Loucy (cell line): ENCODE results near the gene MRS2.

Source experiments
- H2AFZ ChIP-seq: fragments of 200-600 bp; sonication (generic); 2 replicates; pipeline ENCODE4 v1.6.0; 2016; ENCODE audit warnings: antibody characterized with exemption, mild to moderate bottlenecking, low read length, moderate library complexity
- H3F3A ChIP-seq: fragments of 200-600 bp; 2 replicates; pipeline ENCODE4 v1.6.0; 2016; ENCODE audit warnings: antibody characterized with exemption, low read depth, mild to moderate bottlenecking
- H3K27me3 ChIP-seq: fragments of 200-600 bp; sonication (generic); 2 replicates; pipeline ENCODE4 v1.6.1; 2014; ENCODE audit warnings: low read length, mild to moderate bottlenecking; ENCODE audit not compliant: insufficient read depth, poor library complexity, severe bottlenecking
- H3K36me3 ChIP-seq: fragments of 200-600 bp; sonication (generic); 2 replicates; pipeline ENCODE4 v1.6.1; 2016; ENCODE audit warnings: low read length; ENCODE audit not compliant: insufficient read depth
- H3K4me1 ChIP-seq: fragments of 200-600 bp; sonication (generic); 2 replicates; pipeline ENCODE4 v1.5.1; 2014; ENCODE audit warnings: low read length, mild to moderate bottlenecking; ENCODE audit not compliant: insufficient read depth, poor library complexity, severe bottlenecking
- H3K4me2 ChIP-seq: fragments of 200-600 bp; sonication (generic); 2 replicates; pipeline ENCODE4 v1.6.0; 2014; ENCODE audit warnings: antibody characterized with exemption, low read length, low read depth, mild to moderate bottlenecking; ENCODE audit not compliant: poor library complexity, severe bottlenecking
- H3K4me3 ChIP-seq: fragments of 200-600 bp; sonication (generic); 2 replicates; pipeline ENCODE4 v1.5.1; 2014; ENCODE audit warnings: low read length, mild to moderate bottlenecking, mixed read lengths; ENCODE audit not compliant: poor library complexity, severe bottlenecking
- H3K79me2 ChIP-seq: fragments of 200-600 bp; sonication (generic); 2 replicates; pipeline ENCODE4 v1.6.1; 2014; ENCODE audit warnings: low read length; ENCODE audit not compliant: insufficient read depth
- H3K9ac ChIP-seq: fragments of 200-600 bp; sonication (generic); 2 replicates; pipeline ENCODE4 v1.6.0; 2014; ENCODE audit warnings: mild to moderate bottlenecking, low read depth, low read length, moderate library complexity; ENCODE audit not compliant: poor library complexity, severe bottlenecking
- H3K9me2 ChIP-seq: fragments of 200-600 bp; sonication (generic); replicated peaks from 2 replicates; pipeline ENCODE4 v1.6.1; 2016; ENCODE audit warnings: low read depth, low read length, mixed read lengths
- H3K9me3 ChIP-seq: fragments of 200-600 bp; sonication (generic); 2 replicates; pipeline ENCODE4 v1.6.1; 2014; ENCODE audit warnings: mild to moderate bottlenecking, antibody characterized with exemption, low read length, low read depth; ENCODE audit not compliant: insufficient read depth
- H4K20me1 ChIP-seq: fragments of 200-600 bp; sonication (generic); 2 replicates; pipeline ENCODE4 v1.6.0; 2014; ENCODE audit warnings: antibody characterized with exemption, low read length, mild to moderate bottlenecking; ENCODE audit not compliant: insufficient read depth, poor library complexity, severe bottlenecking
- CTCF ChIP-seq: fragments of 200-600 bp; sonication (generic); conservative IDR thresholded peaks from 2 replicates; pipeline ENCODE4 v1.5.1; 2014; ENCODE audit warnings: mild to moderate bottlenecking, antibody characterized with exemption, low read length
- EZH2phosphoT487 ChIP-seq: fragments of 200-600 bp; IDR thresholded peaks from 2 replicates; pipeline ENCODE4 v1.6.1; 2018; ENCODE audit warnings: antibody characterized with exemption, mild to moderate bottlenecking, moderate library complexity, borderline replicate concordance

MRS2 gene

GRCh38 chr6:24403501-24403824 lies 727 bp downstream of the MRS2 start:
- H4K20me1 ChIP-seq: peaks cover 28% of the 10 kb centered on the region
- H3K9ac ChIP-seq: peak overlapping the region; percentile 86
- H3K9me3 ChIP-seq: no peaks in the 10 kb centered on the region
- peaks cover 13% of the 10 kb centered on the region for H3K27me3 ChIP-seq
- peaks cover 28% of the 10 kb centered on the region for H3K4me1 ChIP-seq
- H3K9me2 ChIP-seq: no peaks in the 10 kb centered on the region
- H3K4me3 ChIP-seq: peak overlapping the region; percentile 87
- TF ChIP-seq CTCF: no peak
- TF ChIP-seq EZH2phosphoT487: no peak
- peaks cover 37% of the 10 kb centered on the region for H3K79me2 ChIP-seq
- H3K4me2 ChIP-seq: peak overlapping the region; percentile 92
- H3F3A ChIP-seq: no peaks in the 10 kb centered on the region
- 0 out of 2 replicates have a peak, but pooled peaks cover 3% of the 10 kb centered on the region for H3K36me3 ChIP-seq
- H2AFZ ChIP-seq: no peak overlapping the region

- H3K9me2 ChIP-seq: no peaks in the 10 kb centered on the region
- peak overlapping the region; percentile 92 for H3K4me2 ChIP-seq
- peaks cover 33% of the 10 kb centered on the region for H4K20me1 ChIP-seq
- H3K9ac ChIP-seq: no peak overlapping the region
- H3F3A ChIP-seq: no peaks in the 10 kb centered on the region
- TF ChIP-seq CTCF (no peak), EZH2phosphoT487 (no peak)
- H3K27me3 ChIP-seq: no peaks in the 10 kb centered on the region
- H3K9me3 ChIP-seq: no peaks in the 10 kb centered on the region
- H3K4me3 ChIP-seq: peak overlapping the region; percentile 50
- peaks cover 30% of the 10 kb centered on the region for H3K4me1 ChIP-seq
- H2AFZ ChIP-seq: no peak overlapping the region
- peaks cover 41% of the 10 kb centered on the region for H3K79me2 ChIP-seq
- 0 out of 2 replicates have a peak, but pooled peaks cover 6% of the 10 kb centered on the region for H3K36me3 ChIP-seq
Measured at GRCh38 chr6:24405262-24405661, 2.5 kb downstream of the MRS2 start.

GRCh38 chr6:24408719-24409410 lies 6.1 kb downstream of the MRS2 start:
- Histone ChIP-seq H3K9me3 (no peaks in the 10 kb centered on the region), H3K79me2 (peaks cover 26% of the 10 kb centered on the region), H4K20me1 (peaks cover 29% of the 10 kb centered on the region), H3K36me3 (peaks cover 30% of the 10 kb centered on the region), H3K4me2 (peak overlapping the region; percentile 35), H3F3A (no peaks in the 10 kb centered on the region), H3K4me1 (peaks cover 22% of the 10 kb centered on the region), H2AFZ (no peak overlapping the region), H3K27me3 (no peaks in the 10 kb centered on the region), H3K4me3 (no peak overlapping the region), H3K9ac (no peak overlapping the region), H3K9me2 (no peaks in the 10 kb centered on the region)
- TF ChIP-seq EZH2phosphoT487 (no peak), CTCF (no peak)
